GM19328 (cell line): ENCODE results near the gene SDHAF1.
A peak's percentile ranks its signal among the peaks of the same experiment; 100 is the strongest.
"Not testable (repeated sequence)": the region's sequence is repeated elsewhere in the genome, so short reads cannot be mapped to it uniquely, and the experiment has no call there.

Experiments used
- ATAC-seq: cut with Tn5 transposase; IDR thresholded peaks from one replicate; pipeline ENCODE4 v1.9.1; 2021; ENCODE audit warnings: mild to moderate bottlenecking, moderate library complexity; ENCODE audit not compliant: unreplicated experiment

The SDHAF1 gene

GRCh38 chr19:35995048-35995993 is at the start of gene SDHAF1:
Gene SDHAF1, plus strand, starts transcription at chr19:35995188. Its CDS starts 87 bp downstream, at chr19:35995275.
- peak; percentile 77 for ATAC-seq

GRCh38 chr19:35946203-35946602 is 48.8 kb upstream of the SDHAF1 start:
- ATAC-seq: no peak

GRCh38 chr19:35949131-35949530 is 45.9 kb upstream of the SDHAF1 start:
- ATAC-seq: no peak

GRCh38 chr19:35955881-35956634 is 38.9 kb upstream of the SDHAF1 start:
- no peak for ATAC-seq

- ATAC-seq: not testable (repeated sequence)
Observed at GRCh38 chr19:35957411-35957810, 37.6 kb upstream of the SDHAF1 start.

GRCh38 chr19:35958660-35959039 is 36.3 kb upstream of the SDHAF1 start:
- ATAC-seq: no peak

- no peak for ATAC-seq
Observed at GRCh38 chr19:35959040-35959967, 35.7 kb upstream of the SDHAF1 start.

- no peak for ATAC-seq
Observed at GRCh38 chr19:35959968-35960320, 35.0 kb upstream of the SDHAF1 start.

- no peak for ATAC-seq
Observed at GRCh38 chr19:35960432-35960972, 34.5 kb upstream of the SDHAF1 start.

- no peak for ATAC-seq
Observed at GRCh38 chr19:35963514-35963913, 31.5 kb upstream of the SDHAF1 start.

- ATAC-seq: no peak
Observed at GRCh38 chr19:35966771-35967170, 28.2 kb upstream of the SDHAF1 start.

GRCh38 chr19:35973487-35973886 is 21.5 kb upstream of the SDHAF1 start:
- ATAC-seq: no peak

GRCh38 chr19:35975608-35976214 is 19.3 kb upstream of the SDHAF1 start:
- ATAC-seq: no peak

- no peak for ATAC-seq
Observed at GRCh38 chr19:35977446-35978222, 17.4 kb upstream of the SDHAF1 start.

- no peak for ATAC-seq
Observed at GRCh38 chr19:35978271-35978670, 16.7 kb upstream of the SDHAF1 start.

- ATAC-seq: no peak
Observed at GRCh38 chr19:35978832-35979365, 16.1 kb upstream of the SDHAF1 start.

- ATAC-seq: not testable (repeated sequence)
Observed at GRCh38 chr19:35980997-35981396, 14.0 kb upstream of the SDHAF1 start.

- no peak for ATAC-seq
Observed at GRCh38 chr19:35983177-35983576, 11.8 kb upstream of the SDHAF1 start.

- no peak for ATAC-seq
Observed at GRCh38 chr19:35986111-35986510, 8.9 kb upstream of the SDHAF1 start.
